GM12891 (cell line): ENCODE results near the gene ATG7.
"Not testable (repeated sequence)": the region's sequence is repeated elsewhere in the genome, so short reads cannot be mapped to it uniquely, and the experiment has no call there.

Experiments
- DNase-seq: peaks from one replicate; pipeline ENCODE4 v3.0.0; 2011; ENCODE audit warnings: low spot score; ENCODE audit not compliant: insufficient read length
- FAIRE-seq: peaks from 2 replicates; lab custom pipeline; 2011; peaks lifted over from hg19 to GRCh38; lab: Jason Lieb, UNC
- PAX5 ChIP-seq: IDR thresholded peaks from 2 replicates; pipeline ENCODE4 v1.6.1; 2011; ENCODE audit warnings: low read length, moderate library complexity, mild to moderate bottlenecking; ENCODE audit not compliant: insufficient read depth, severe bottlenecking
- POLR2A ChIP-seq: IDR thresholded peaks from 2 replicates; pipeline ENCODE4 v1.6.1; 2011; ENCODE audit warnings: low read depth, low read length, control low read depth
- POLR2AphosphoS5 ChIP-seq: IDR thresholded peaks from 2 replicates; pipeline ENCODE4 v1.6.1; 2011; ENCODE audit warnings: low read depth, low read length, control low read depth
- POU2F2 ChIP-seq: IDR thresholded peaks from 2 replicates; pipeline ENCODE4 v1.6.1; 2011; ENCODE audit warnings: low read depth, mild to moderate bottlenecking, control low read depth, low read length, moderate library complexity
- SPI1 ChIP-seq: IDR thresholded peaks from 2 replicates; pipeline ENCODE4 v1.6.1; 2011; ENCODE audit warnings: low read depth, low read length, control low read depth
- TAF1 ChIP-seq: IDR thresholded peaks from 2 replicates; pipeline ENCODE4 v1.6.1; 2011; ENCODE audit warnings: low read depth, low read length, control low read depth

Gene ATG7

DNA sequence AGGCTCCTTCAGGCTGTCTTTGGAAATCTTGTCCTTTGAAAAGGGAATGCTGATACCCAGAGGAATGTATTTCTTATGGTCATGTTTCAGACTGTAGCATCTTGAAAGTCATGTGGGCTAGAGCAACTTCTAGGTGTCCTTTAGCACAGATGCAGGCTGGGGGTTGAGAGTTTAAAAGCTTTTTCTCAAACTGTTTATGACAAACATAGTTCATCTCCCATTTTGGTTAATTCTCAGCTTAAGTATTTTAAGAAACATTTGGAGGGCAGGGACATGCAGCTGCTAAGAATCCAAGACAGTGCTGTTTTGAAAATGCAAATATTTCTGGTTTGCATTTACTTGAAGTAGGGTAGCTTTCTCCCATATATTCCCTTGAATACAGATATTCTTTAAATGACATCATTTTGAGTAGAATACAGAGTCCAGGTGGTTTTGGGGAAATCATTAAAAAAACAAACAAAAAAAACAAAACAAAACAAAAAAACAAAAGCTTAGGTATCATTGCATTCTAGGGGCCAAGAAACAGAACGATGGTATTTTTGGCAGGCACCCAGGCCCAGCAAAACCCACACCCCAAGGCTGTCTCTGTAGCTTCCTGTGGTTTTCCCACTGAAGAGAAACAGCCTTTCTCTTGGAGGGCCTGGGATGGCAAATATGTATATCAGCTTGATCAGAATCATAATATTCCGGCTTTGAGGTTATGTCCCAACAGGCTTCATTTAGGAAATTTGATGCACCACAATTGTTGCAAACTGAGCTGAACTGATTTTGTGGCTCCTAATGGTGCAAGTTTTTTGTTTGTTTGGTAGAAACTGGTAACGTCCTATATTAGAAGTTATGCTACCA lies 120.0 kb downstream of the ATG7 start:
- FAIRE-seq (no peak), DNase-seq (no peak)
- no peak for TF ChIP-seq PAX5
- TF ChIP-seq TAF1: no peak
- no peak for TF ChIP-seq POLR2A
- no peak for TF ChIP-seq POLR2AphosphoS5
- no peak for TF ChIP-seq SPI1
- no peak for TF ChIP-seq POU2F2

DNA sequence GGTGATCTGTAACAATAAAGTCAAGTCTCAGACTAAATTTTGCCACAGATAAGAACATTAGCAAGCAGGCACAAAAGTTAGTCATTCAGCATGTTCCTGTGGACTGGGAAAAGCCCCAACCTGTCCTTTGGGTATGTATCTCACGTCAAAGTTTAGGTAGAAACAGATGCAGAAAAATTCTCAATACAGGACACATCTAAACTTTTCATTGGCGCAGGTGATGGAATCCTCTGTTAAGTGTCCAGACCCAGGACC lies 120.6 kb downstream of the ATG7 start:
- peak; percentile 54 for FAIRE-seq
- TF ChIP-seq PAX5 (no peak), POLR2A (no peak), TAF1 (no peak), POLR2AphosphoS5 (no peak), SPI1 (no peak), POU2F2 (no peak)
- no peak for DNase-seq

DNA sequence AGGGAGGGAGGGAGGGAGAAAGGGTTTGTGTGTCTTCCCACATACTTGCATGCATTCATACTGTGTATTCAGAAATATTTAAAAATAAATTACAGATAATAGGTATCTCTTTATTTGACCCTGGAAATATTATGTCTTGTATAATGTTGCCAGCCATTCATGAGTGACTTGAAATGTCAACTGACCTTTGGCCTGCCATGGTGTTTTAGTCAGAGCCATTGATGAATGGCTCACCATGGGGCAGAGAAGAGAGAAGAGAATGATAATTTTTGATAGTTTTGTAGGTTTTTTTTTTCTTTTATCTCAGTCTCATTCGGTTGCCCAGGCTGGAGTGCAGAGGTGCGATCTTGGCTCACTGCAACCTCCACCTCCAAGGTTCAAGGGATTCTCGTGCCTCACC lies 121.2 kb downstream of the ATG7 start:
- FAIRE-seq (no peak), DNase-seq (no peak)
- TF ChIP-seq SPI1: no peak
- no peak for TF ChIP-seq TAF1
- no peak for TF ChIP-seq POU2F2
- TF ChIP-seq PAX5: no peak
- no peak for TF ChIP-seq POLR2AphosphoS5
- no peak for TF ChIP-seq POLR2A

DNA sequence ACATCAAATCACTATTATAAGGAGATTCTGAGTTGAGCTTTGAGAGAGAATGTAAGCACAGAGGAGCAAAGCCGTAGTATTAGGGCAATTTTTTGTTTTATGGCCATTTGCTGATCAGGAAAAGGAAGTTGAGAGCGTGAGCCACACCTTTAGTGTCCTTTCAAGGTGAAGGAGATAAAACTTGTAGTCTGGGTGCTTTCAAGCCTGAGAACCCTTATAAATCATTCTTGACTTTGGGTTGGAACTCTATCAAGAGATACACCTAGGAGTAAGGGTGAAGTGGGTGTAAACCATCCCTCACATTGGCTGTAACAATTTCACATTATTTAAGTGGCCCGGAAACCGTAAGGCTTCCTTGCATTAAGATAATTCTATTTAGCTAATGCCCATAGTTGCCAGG lies 122.2 kb downstream of the ATG7 start:
- no peak for TF ChIP-seq SPI1
- no peak for TF ChIP-seq TAF1
- TF ChIP-seq PAX5: no peak
- FAIRE-seq (no peak), DNase-seq (no peak)

DNA sequence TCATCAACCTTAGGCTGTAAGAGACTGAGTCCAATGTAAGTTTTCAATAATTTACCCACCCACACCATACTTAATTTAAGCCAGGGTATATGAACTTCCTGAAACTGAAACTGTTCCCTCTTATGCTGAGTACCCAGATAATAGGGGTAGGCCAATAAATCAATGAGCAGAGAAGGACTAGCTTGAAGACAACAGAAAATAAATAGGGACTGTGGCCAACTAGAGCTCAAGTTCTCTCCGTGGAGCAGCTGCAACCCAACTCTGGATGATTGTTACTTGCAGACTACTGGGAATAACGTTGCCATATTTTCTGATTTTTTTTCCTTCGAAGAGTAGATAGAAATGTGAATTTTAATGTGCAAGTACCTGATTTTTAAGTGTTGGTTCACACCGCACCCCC lies 128.0 kb downstream of the ATG7 start:
- DNase-seq (no peak), FAIRE-seq (no peak)
- TF ChIP-seq POLR2AphosphoS5: no peak
- no peak for TF ChIP-seq PAX5
- TF ChIP-seq SPI1: no peak
- TF ChIP-seq POLR2A: no peak
- no peak for TF ChIP-seq POU2F2
- TF ChIP-seq TAF1: no peak

DNA sequence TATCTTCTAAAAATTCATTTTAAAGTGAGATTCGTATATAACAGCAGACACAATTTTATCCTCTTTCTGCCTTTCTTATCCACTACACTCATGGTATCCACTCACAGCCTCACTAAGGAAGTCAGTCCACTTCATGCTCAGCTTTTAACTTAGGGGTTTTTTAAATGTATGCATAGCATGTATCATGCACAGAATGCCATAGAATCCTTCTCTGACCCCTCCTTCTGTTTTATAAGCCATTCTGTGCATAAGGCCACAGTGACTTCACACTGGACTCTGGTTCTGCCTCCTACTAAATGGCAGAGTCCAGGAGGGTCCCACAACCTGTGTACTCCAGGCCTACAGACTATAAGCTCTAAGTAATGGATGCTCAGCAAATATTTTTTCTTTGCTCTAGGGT lies 129.2 kb downstream of the ATG7 start:
- TF ChIP-seq POU2F2: no peak
- TF ChIP-seq POLR2AphosphoS5: no peak
- no peak for TF ChIP-seq SPI1
- no peak for TF ChIP-seq TAF1
- no peak for TF ChIP-seq PAX5
- FAIRE-seq: no peak
- no peak for DNase-seq

DNA sequence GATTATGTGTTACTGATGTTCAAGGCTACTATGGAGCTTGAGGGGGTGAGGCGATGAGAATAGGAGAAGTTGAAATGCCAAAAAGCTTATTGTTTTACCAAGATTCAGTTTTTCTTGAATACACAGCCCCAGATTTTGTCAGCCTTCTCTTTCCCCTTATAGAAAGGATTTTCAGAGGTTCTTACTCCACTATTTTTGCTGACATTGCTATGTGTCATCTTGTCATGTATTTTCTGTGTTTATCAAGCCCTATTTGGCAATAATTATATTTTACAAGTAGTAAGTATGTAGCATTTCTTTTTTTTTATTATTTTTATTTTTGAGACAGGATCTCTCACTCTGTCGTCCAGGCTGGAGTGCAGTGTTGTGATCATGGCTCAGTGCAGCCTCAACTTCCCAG lies 133.1 kb downstream of the ATG7 start:
- TF ChIP-seq POLR2AphosphoS5 (no peak), POLR2A (no peak), SPI1 (no peak), TAF1 (no peak), POU2F2 (no peak), PAX5 (no peak)
- FAIRE-seq (no peak), DNase-seq (no peak)

DNA sequence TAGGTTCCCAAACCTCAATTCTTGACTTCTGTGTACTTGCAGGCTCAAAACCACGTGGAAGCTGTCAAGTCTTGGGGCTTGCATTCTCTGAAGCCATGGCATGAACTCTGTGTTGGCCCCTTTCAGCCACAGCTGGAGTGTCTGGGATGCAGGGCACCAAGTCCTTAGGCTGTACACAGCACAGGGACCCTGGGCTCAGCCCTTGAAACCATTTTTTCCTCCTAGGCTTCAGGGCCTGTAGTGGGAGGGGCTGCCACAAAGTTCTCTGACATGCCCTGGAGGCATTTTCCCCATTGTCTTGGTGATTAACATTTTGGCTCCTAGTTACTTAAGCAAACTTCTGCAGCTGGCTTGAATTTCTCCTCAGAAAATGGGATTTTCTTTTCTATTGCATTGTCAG lies 135.4 kb downstream of the ATG7 start:
- FAIRE-seq (no peak), DNase-seq (no peak)
- TF ChIP-seq SPI1: no peak
- no peak for TF ChIP-seq POU2F2

DNA sequence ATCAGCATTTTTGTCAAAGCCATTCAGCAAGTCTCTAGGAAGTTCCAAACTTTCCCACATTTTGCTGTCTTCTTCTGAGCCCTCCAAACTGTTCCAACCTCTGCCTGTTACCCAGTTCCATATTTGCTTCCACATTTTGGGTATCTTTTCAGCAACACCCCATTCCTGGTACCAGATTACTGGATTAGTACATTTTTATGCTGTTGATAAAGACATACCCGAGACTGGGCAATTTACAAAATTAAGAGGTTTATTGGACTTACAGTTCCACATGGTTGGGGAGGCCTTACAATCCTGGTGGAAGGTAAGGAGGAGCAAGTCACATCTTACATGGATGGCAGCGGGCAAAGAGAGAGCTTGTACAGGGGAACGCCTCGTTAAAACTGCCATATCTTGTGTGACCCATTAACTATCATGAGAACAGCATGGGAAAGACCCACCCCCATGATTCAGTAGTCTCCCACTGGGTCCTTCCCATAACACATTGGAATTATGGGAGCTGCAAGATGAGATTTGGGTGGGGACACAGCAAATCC lies 136.2 kb downstream of the ATG7 start:
- not testable (repeated sequence) for FAIRE-seq, DNase-seq

DNA sequence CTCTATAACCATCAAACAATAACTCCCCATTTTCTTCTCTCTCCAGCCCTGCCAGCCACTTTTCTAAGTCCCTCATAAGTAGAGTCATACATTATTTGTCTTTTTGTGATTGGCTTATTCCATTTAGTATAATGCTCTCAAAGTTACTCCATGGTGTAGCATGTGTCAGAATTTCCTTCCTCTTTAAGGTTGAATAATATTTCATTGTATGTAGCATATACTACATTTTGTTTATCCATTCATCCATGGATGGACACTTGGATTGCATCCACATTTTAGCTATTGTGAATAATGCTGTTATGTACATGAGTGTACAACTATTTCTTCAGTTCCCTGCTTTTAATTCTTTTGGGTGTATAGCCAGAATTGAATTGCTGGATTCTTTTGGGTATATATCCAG lies 138.4 kb downstream of the ATG7 start:
- no peak for DNase-seq
- TF ChIP-seq POLR2AphosphoS5: no peak

More for the DNA sequence above, 138.4 kb downstream of the ATG7 start:
- FAIRE-seq: no peak
